ENCODE measurements around the gene RNF31.

DNA sequence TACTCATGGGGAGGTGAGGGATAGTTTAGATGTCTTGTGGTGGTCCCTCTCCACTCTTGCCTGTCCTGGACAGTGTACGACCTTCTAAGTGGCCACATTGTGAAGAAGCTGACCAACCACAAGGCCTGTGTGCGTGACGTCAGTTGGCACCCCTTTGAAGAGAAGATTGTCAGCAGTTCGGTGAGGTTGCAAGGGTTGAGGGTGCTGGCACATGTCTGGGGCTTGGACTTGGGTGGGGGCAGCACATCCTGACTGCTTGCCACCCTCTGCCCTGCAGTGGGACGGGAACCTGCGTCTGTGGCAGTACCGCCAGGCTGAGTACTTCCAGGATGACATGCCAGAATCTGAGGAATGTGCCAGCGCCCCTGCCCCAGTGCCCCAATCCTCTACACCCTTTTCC, 24.4 kb upstream of the RNF31 start:
- TF ChIP-seq, protein P1, sequence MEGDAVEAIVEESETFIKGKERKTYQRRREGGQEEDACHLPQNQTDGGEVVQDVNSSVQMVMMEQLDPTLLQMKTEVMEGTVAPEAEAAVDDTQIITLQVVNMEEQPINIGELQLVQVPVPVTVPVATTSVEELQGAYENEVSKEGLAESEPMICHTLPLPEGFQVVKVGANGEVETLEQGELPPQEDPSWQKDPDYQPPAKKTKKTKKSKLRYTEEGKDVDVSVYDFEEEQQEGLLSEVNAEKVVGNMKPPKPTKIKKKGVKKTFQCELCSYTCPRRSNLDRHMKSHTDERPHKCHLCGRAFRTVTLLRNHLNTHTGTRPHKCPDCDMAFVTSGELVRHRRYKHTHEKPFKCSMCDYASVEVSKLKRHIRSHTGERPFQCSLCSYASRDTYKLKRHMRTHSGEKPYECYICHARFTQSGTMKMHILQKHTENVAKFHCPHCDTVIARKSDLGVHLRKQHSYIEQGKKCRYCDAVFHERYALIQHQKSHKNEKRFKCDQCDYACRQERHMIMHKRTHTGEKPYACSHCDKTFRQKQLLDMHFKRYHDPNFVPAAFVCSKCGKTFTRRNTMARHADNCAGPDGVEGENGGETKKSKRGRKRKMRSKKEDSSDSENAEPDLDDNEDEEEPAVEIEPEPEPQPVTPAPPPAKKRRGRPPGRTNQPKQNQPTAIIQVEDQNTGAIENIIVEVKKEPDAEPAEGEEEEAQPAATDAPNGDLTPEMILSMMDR (IDR thresholded peaks at IDR 0.05): no peak
- TF ChIP-seq EP300 (IDR thresholded peaks at IDR 0.05): no peak

Measured in gastroesophageal sphincter (tissue), 3 donors.